ENCODE measurements around the gene LTA. TPM values are rescaled to one million over a fixed set of nuclear protein-coding genes. Genes with fewer than 3 reads are reported as not detected.

LTA gene
- total RNA-seq, 1 donor from 2014 or later = 622 TPM

- Mint-ChIP-seq H3K36me3 (ENCODE audit: low read depth) (no peaks in the 10 kb centered on the region), H3K4me1 (peaks cover 6% of the 10 kb centered on the region), H3K9me3 (no peaks in the 10 kb centered on the region), H3K4me3 (no peak overlapping the region), H3K27ac (no peak overlapping the region), H3K27me3 (peaks cover 2% of the 10 kb centered on the region)
- DNase-seq = no peak
- intact Hi-C loops (cut with micrococcal nuclease) = no loop called here
These were observed 35.2 kb downstream of the LTA start for GRCh38 chr6:31607317-31607716.

- DNase-seq = no peak
- no peaks in the 10 kb centered on the region for H3K36me3 Mint-ChIP-seq (ENCODE audit: low read depth)
- no peak overlapping the region for H3K4me3 Mint-ChIP-seq
- intact Hi-C loops (cut with micrococcal nuclease) = no loop called here
- peaks cover 6% of the 10 kb centered on the region for H3K4me1 Mint-ChIP-seq
- no peak overlapping the region for H3K27ac Mint-ChIP-seq
- H3K27me3 Mint-ChIP-seq = no peaks in the 10 kb centered on the region
- no peaks in the 10 kb centered on the region for H3K9me3 Mint-ChIP-seq
These were observed 37.7 kb downstream of the LTA start for GRCh38 chr6:31609519-31610406.

GRCh38 chr6:31610968-31611367 is 38.9 kb downstream of the LTA start:
- no peaks in the 10 kb centered on the region for H3K9me3 Mint-ChIP-seq
- no peaks in the 10 kb centered on the region for H3K27me3 Mint-ChIP-seq
- peaks cover 18% of the 10 kb centered on the region for H3K4me1 Mint-ChIP-seq
- intact Hi-C loops (cut with micrococcal nuclease) = no loop called here
- DNase-seq = no peak
- H3K36me3 Mint-ChIP-seq (ENCODE audit: low read depth) = no peaks in the 10 kb centered on the region
- H3K4me3 Mint-ChIP-seq = no peak overlapping the region
- no peak overlapping the region for H3K27ac Mint-ChIP-seq

DNA sequence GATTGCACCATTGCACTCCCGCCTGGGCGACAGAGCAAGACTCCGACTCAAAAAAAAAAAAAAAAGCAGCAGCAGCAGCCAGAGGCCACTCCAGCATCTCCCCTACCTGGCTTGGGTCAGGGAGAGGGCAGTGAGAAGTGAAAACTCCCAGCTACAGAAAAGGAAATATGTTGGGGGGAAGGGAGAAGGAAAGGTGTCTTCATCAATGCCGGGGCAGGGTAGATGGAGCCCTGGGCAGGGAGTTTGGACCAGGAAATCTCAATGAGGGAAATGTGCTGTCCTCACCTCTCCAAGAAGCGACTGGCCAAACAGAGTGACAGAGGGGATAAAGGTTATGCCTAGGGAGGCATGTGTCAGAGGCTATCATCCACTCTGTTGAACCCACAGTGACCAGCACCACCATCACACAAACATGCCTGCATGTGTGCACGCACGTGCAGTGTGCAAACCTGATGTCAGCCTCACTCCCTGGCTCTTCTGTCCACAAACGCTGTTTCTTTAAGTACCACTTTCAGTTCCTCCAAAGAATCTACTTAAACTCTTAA is 42.1 kb downstream of the LTA start:
- Mint-ChIP-seq H3K4me3 (no peak overlapping the region), H3K9me3 (no peaks in the 10 kb centered on the region), H3K27me3 (no peaks in the 10 kb centered on the region), H3K36me3 (ENCODE audit: low read depth) (peaks cover 13% of the 10 kb centered on the region), H3K27ac (no peak overlapping the region), H3K4me1 (peaks cover 27% of the 10 kb centered on the region)
- no peak for DNase-seq
- intact Hi-C loops (cut with micrococcal nuclease) = no loop called here

GRCh38 chr6:31614684-31615578 is 42.8 kb downstream of the LTA start, which contains the start of gene AIF1:
AIF1 (plus strand) TSS chr6:31615234; CDS start chr6:31615330, 96 bp downstream.
- Mint-ChIP-seq H3K36me3 (ENCODE audit: low read depth) (peaks cover 15% of the 10 kb centered on the region), H3K27me3 (no peaks in the 10 kb centered on the region), H3K9me3 (no peaks in the 10 kb centered on the region), H3K4me1 (peaks cover 30% of the 10 kb centered on the region), H3K4me3 (peak within 1 kb of the TSS; percentile 94), H3K27ac (peak within 1 kb of the TSS; percentile 96)
- no peak for DNase-seq
- intact Hi-C loops (cut with micrococcal nuclease) = no loop called here

GRCh38 chr6:31615748-31616147 is 43.7 kb downstream of the LTA start:
- peak; percentile 80 for DNase-seq
- H3K36me3 Mint-ChIP-seq (ENCODE audit: low read depth) = peaks cover 17% of the 10 kb centered on the region
- no peaks in the 10 kb centered on the region for H3K27me3 Mint-ChIP-seq
- H3K27ac Mint-ChIP-seq = peak overlapping the region; percentile 96
- no peaks in the 10 kb centered on the region for H3K9me3 Mint-ChIP-seq
- peaks cover 32% of the 10 kb centered on the region for H3K4me1 Mint-ChIP-seq
- peak overlapping the region; percentile 94 for H3K4me3 Mint-ChIP-seq
- intact Hi-C loops (cut with micrococcal nuclease) = no loop called here

- intact Hi-C loops (cut with micrococcal nuclease) = no loop called here
- peak overlapping the region; percentile 94 for H3K4me3 Mint-ChIP-seq
These were observed 44.9 kb downstream of the LTA start for GRCh38 chr6:31617010-31617409.

DNA sequence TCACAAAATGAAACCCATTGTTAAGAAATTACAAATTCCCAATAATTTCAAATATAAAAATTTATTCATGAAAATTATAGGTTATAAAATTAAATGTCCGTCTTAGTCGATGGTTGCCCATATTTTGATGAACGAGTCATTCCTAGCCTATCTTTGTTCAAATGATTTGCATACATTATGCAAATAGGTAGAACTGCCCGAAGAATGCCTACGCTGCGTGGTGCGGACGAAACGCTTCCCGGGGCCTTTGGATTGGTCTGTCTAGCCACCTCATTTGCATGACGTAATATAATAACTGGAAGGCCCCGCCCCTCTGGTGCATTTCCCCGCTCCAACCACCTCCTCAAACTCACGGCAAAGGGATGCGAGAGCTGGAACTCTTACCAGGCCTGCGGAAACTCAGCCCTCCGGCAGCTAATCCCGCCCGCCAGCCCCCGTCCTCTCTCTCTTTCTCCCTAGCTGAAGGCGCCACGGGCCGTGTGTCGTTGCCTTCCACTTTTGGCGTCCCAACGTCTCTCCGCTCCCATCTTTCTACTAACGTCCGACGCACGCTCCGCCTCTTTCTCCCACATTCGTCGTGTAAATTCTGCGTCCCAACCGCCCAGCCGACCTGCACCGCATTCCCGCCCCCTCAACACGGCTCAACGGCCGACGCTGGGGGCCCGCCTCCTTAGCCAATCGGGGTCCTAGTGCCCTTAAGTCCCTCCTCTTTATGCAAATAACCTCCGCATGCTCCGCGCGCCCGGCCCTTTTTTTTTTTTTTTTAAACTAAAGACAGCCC is 47.9 kb downstream of the LTA start:
- Mint-ChIP-seq H3K27ac (peak overlapping the region; percentile 95), H3K9me3 (no peaks in the 10 kb centered on the region), H3K4me1 (peaks cover 46% of the 10 kb centered on the region), H3K27me3 (no peaks in the 10 kb centered on the region), H3K4me3 (peak overlapping the region; percentile 90), H3K36me3 (ENCODE audit: low read depth) (peaks cover 53% of the 10 kb centered on the region)
- DNase-seq = peak; percentile 99
- intact Hi-C loops (cut with micrococcal nuclease) = loop anchor here (1.0 to 2.0 kb wide), 8 partner anchors 32 to 423 kb away; partner anchors contain the start of genes BAG6, DDX39B and NFKBIL1

More at GRCh38 chr6:31617010-31617409, 44.9 kb downstream of the LTA start:
- Mint-ChIP-seq H3K9me3 (no peaks in the 10 kb centered on the region), H3K27me3 (no peaks in the 10 kb centered on the region), H3K4me1 (peaks cover 38% of the 10 kb centered on the region), H3K27ac (peak overlapping the region; percentile 96), H3K36me3 (ENCODE audit: low read depth) (peaks cover 27% of the 10 kb centered on the region)
- DNase-seq = no peak

DNA sequence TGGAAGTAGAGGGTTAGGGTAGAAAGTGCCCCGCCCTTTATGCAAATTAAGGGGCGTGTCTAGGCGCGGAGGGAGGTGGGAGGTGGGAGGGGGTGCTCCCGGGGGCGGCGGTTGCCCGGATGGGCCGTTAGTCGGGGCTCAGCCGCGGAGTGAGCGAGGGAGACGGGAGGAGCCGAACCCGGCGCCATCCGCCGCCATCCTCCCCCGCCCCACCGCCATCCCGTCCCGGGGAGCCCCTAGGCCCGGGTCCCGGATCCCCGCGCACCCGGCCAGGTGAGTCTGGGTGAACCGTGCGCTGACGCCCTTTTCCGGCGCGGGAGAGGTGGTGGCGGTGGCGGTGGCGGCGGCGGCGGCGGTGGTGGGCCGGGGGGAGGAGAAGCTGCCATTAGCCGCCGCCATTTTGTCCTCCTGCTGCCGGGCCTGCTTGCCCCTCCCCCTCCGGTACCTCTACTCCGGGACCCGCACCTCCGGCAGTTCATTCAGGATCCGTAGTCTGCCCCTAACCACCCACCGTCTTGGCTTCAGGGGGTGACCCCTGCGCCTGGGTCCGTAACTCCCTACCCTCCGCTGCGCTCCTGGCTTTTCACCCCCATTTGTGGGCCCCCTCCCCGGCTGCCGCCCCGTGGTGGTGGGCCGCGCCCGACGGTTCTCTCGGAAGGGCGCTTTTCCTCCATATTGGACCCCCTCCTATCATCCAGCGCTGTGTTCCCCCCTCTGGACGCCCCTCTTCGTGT is 48.7 kb downstream of the LTA start, which contains the start of gene PRRC2A:
TSS of gene PRRC2A (plus strand) at position 130 of the 734 bp plus-strand sequence. CDS start 2,075 bp downstream, outside the sequence.
- H3K27me3 Mint-ChIP-seq = no peaks in the 10 kb centered on the region
- H3K36me3 Mint-ChIP-seq (ENCODE audit: low read depth) = peaks cover 60% of the 10 kb centered on the region
- peak; percentile 93 for DNase-seq
- intact Hi-C loops (cut with micrococcal nuclease) = loop anchor here (1.0 to 2.0 kb wide), 8 partner anchors 32 to 423 kb away; partner anchors contain the start of genes BAG6, DDX39B and NFKBIL1
- H3K4me1 Mint-ChIP-seq = peaks cover 39% of the 10 kb centered on the region
- no peaks in the 10 kb centered on the region for H3K9me3 Mint-ChIP-seq
- peak within 1 kb of the TSS; percentile 95 for H3K27ac Mint-ChIP-seq
- H3K4me3 Mint-ChIP-seq = peak within 1 kb of the TSS; percentile 90

- Mint-ChIP-seq H3K4me1 (peaks cover 34% of the 10 kb centered on the region), H3K36me3 (ENCODE audit: low read depth) (peaks cover 66% of the 10 kb centered on the region), H3K4me3 (peak overlapping the region; percentile 90), H3K27me3 (no peaks in the 10 kb centered on the region), H3K27ac (peak overlapping the region; percentile 87), H3K9me3 (no peaks in the 10 kb centered on the region)
- no peak for DNase-seq
- intact Hi-C loops (cut with micrococcal nuclease) = loop anchor here (2.0 kb wide), 2 partner anchors 41 to 117 kb away; no protein-coding TSS in a partner anchor
These were observed 49.3 kb downstream of the LTA start for GRCh38 chr6:31621320-31621939.

DNA sequence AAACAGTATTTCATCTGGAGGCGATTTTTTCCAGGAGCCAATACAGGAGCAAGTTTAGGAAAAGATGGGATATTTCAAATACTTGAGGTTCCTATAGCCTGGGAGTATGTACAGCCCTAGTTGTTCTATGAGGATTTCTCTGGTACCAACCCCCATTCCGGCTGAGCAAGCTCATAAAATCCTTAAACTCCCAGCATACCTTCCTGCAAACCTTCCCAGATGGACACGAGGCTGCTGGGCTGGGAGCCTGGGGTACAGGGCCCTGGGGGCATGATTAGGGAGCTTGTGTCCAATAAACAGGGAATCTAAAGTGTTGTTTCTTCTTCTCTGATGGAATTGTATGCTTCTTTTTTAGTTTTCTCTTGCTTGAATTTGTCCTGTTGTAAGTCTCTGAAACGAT is 49.9 kb downstream of the LTA start:
- peaks cover 30% of the 10 kb centered on the region for H3K4me1 Mint-ChIP-seq

DNA sequence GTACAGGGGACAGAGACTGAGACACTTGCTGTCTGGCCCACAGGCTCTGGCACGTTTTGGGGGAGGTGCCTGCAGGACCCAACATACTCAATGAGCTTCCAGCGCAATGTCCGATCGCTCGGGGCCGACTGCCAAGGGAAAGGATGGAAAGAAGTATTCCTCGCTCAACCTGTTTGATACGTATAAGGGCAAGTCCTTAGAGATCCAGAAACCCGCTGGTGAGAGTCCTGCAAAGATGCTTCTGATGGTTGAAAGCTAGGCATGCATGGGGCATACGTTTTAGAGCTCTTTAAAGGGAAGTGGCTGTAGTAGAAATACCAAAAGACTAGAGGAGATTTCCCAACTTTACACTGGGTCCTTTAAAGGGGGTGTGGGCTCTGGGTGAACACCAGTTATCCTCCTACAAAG is 50.6 kb downstream of the LTA start:
- Mint-ChIP-seq H3K27ac (peak overlapping the region; percentile 87), H3K27me3 (no peaks in the 10 kb centered on the region), H3K36me3 (ENCODE audit: low read depth) (peaks cover 68% of the 10 kb centered on the region), H3K4me1 (peaks cover 35% of the 10 kb centered on the region), H3K9me3 (no peaks in the 10 kb centered on the region), H3K4me3 (peak overlapping the region; percentile 90)
- intact Hi-C loops (cut with micrococcal nuclease) = no loop called here
- DNase-seq = no peak

More for the DNA sequence above, 49.9 kb downstream of the LTA start:
- Mint-ChIP-seq H3K9me3 (no peaks in the 10 kb centered on the region), H3K4me3 (peak overlapping the region; percentile 90), H3K27me3 (no peaks in the 10 kb centered on the region), H3K36me3 (ENCODE audit: low read depth) (peaks cover 63% of the 10 kb centered on the region), H3K27ac (peak overlapping the region; percentile 87)
- DNase-seq = no peak
- intact Hi-C loops (cut with micrococcal nuclease) = loop anchor here (2.0 kb wide), 2 partner anchors 41 to 117 kb away; no protein-coding TSS in a partner anchor
